Spinal cord (tissue), 10 donors: Measurements from ENCODE around the gene CNOT11. TPM values are rescaled to one million over a fixed set of nuclear protein-coding genes. Genes with fewer than 3 reads are reported as not detected.
"Not testable (repeated sequence)": the region's sequence is repeated elsewhere in the genome, so short reads cannot be mapped to it uniquely, and the experiment has no call there.

Experiments
- DNase-seq, 6 donors: peaks; one replicate each; pipeline versions ENCODE4 v3.0.0 to v3.0.0-alpha.2; 2013 to 2015; ENCODE audit warnings: low spot score in 6 of 6, low read depth in 4 of 6
- H3K27ac ChIP-seq: one replicate; pipeline ENCODE4 v1.5.1; 2013; ENCODE audit warnings: low read depth, low read length, control low read depth
- H3K27me3 ChIP-seq: one replicate; pipeline ENCODE4 v1.6.1; 2013; ENCODE audit warnings: low read length; ENCODE audit not compliant: control insufficient read depth, insufficient read depth
- H3K36me3 ChIP-seq: one replicate; pipeline ENCODE4 v1.6.1; 2013; ENCODE audit warnings: low read length; ENCODE audit not compliant: control insufficient read depth, insufficient read depth
- H3K4me1 ChIP-seq: one replicate; pipeline ENCODE4 v1.6.1; 2013; ENCODE audit warnings: low read length; ENCODE audit not compliant: control insufficient read depth, insufficient read depth
- H3K4me3 ChIP-seq: one replicate; pipeline ENCODE4 v1.5.1; 2013; ENCODE audit warnings: low read depth, low read length, control low read depth
- H3K9me3 ChIP-seq: one replicate; pipeline ENCODE4 v1.6.1; 2013; ENCODE audit warnings: low read length; ENCODE audit not compliant: control insufficient read depth, insufficient read depth
- WGBS: methylation state at CpG from one replicate; pipeline ENCODE4 v1.1.5; 2013; ENCODE audit warnings: missing lambda C conversion rate; ENCODE audit not compliant: insufficient coverage; 5-methylcytosine and 5-hydroxymethylcytosine counted together
- polyA plus RNA-seq, 2 donors: library from polyadenylated mRNA; unstranded; fragments of 120-200 nt; gene quantifications; one replicate each; pipeline ENCODE4 v1.2.1, GENCODE V29; 2013; ENCODE audit not compliant: insufficient read length in 2 of 2
- total RNA-seq, 2 donors: library from RNA; depleted of rRNA in 1 of 2; stranded (reverse); fragments of 120-200 nt in 1 of 2; fragments of >200 nt in 1 of 2; gene quantifications; one replicate each; pipeline versions ENCODE4 v1.2.3 to v1.2.4, GENCODE V29; 2013 to 2014
- donor health status: healthy.

CNOT11 gene
- total and polyA plus RNA-seq, 4 donors, result 18.6 to 42.5 (median 33.1) TPM

GRCh38 chr2:101231937-101232730, 20.6 kb upstream of the CNOT11 start:
- 93% methylated on average over 4 of the region's 6 CpGs for WGBS
- DNase-seq, result no peak
- no peaks in the 10 kb centered on the region for H3K27me3 ChIP-seq
- no peaks in the 10 kb centered on the region for H3K4me1 ChIP-seq
- H3K9me3 ChIP-seq, result no peaks in the 10 kb centered on the region
- no peak overlapping the region for H3K4me3 ChIP-seq
- no peak overlapping the region for H3K27ac ChIP-seq
- no peaks in the 10 kb centered on the region for H3K36me3 ChIP-seq

GRCh38 chr2:101232770-101233169, 19.9 kb upstream of the CNOT11 start:
- DNase-seq, result no peak
- no peak overlapping the region for H3K27ac ChIP-seq
- no peak overlapping the region for H3K4me3 ChIP-seq
- H3K27me3 ChIP-seq, result no peaks in the 10 kb centered on the region
- no peaks in the 10 kb centered on the region for H3K4me1 ChIP-seq
- no peaks in the 10 kb centered on the region for H3K36me3 ChIP-seq
- no peaks in the 10 kb centered on the region for H3K9me3 ChIP-seq
- WGBS, result 100% methylated on average over 6 of the region's 6 CpGs

- Histone ChIP-seq H3K4me3 (no peak overlapping the region), H3K36me3 (no peaks in the 10 kb centered on the region), H3K4me1 (no peaks in the 10 kb centered on the region), H3K27me3 (no peaks in the 10 kb centered on the region), H3K27ac (no peak overlapping the region), H3K9me3 (no peaks in the 10 kb centered on the region)
- DNase-seq, result no peak
- 77% methylated on average over 8 of the region's 12 CpGs for WGBS
These were observed 18.3 kb upstream of the CNOT11 start for GRCh38 chr2:101234169-101234938.

- H3K27ac ChIP-seq, H3K9me3 ChIP-seq, H3K4me3 ChIP-seq, H3K36me3 ChIP-seq, H3K27me3 ChIP-seq, H3K4me1 ChIP-seq, DNase-seq: not testable (repeated sequence)
- WGBS, result 100% methylated on average over 1 of the region's 1 CpG
These were observed 16.7 kb upstream of the CNOT11 start for GRCh38 chr2:101235956-101236355.

GRCh38 chr2:101237944-101238343, 14.7 kb upstream of the CNOT11 start:
- H3K27me3 ChIP-seq, H3K36me3 ChIP-seq, H3K4me3 ChIP-seq, H3K9me3 ChIP-seq, DNase-seq, H3K27ac ChIP-seq, H3K4me1 ChIP-seq: not testable (repeated sequence)
- no CpG with 5 or more reads among the region's 5 CpGs for WGBS

- no peak for DNase-seq
- Histone ChIP-seq H3K4me1 (no peaks in the 10 kb centered on the region), H3K27ac (no peak overlapping the region), H3K9me3 (no peaks in the 10 kb centered on the region), H3K27me3 (no peaks in the 10 kb centered on the region), H3K4me3 (no peak overlapping the region), H3K36me3 (no peaks in the 10 kb centered on the region)
- WGBS, result 86% methylated on average over 2 of the region's 12 CpGs
These were observed 13.5 kb upstream of the CNOT11 start for GRCh38 chr2:101238930-101239759.

- not testable (repeated sequence) for H3K4me1 ChIP-seq, H3K27me3 ChIP-seq, H3K4me3 ChIP-seq, H3K27ac ChIP-seq, DNase-seq, H3K9me3 ChIP-seq, H3K36me3 ChIP-seq
- 92% methylated on average over 2 of the region's 2 CpGs for WGBS
These were observed 12.9 kb upstream of the CNOT11 start for GRCh38 chr2:101239760-101240118.

- 57% methylated on average over 1 of the region's 2 CpGs for WGBS
- not testable (repeated sequence) for H3K27ac ChIP-seq, H3K4me1 ChIP-seq, H3K27me3 ChIP-seq, H3K36me3 ChIP-seq, H3K9me3 ChIP-seq, H3K4me3 ChIP-seq
- DNase-seq, result peak in 1 of 6 donors; percentile 35
These were observed 12.0 kb upstream of the CNOT11 start for GRCh38 chr2:101240694-101241093.

GRCh38 chr2:101241158-101241557, 11.5 kb upstream of the CNOT11 start:
- H3K27me3 ChIP-seq, result no peaks in the 10 kb centered on the region
- WGBS, result 79% methylated on average over 3 of the region's 5 CpGs
- H3K4me3 ChIP-seq, result no peak overlapping the region
- no peaks in the 10 kb centered on the region for H3K36me3 ChIP-seq
- DNase-seq, result peak in 1 of 6 donors; percentile 14
- no peaks in the 10 kb centered on the region for H3K4me1 ChIP-seq
- H3K9me3 ChIP-seq, result no peaks in the 10 kb centered on the region
- H3K27ac ChIP-seq, result no peak overlapping the region
